K562 (cell line): ENCODE data around the gene FSTL4. TPM values are rescaled to one million over a fixed set of nuclear protein-coding genes. Genes with fewer than 3 reads are reported as not detected.

ENCODE experiments used
- ATAC-seq: fragments of 200-7000 bp; cut with Tn5 transposase; 3 replicates; pipeline ENCODE4 v1.9.1; 2020; ENCODE audit warnings: moderate library complexity
- BruUV-seq: library from RNA; stranded (reverse); fragments of 400-500 nt; replicated peaks from 2 replicates; lab custom pipeline; 2021; lab: Mats Ljungman, UMichigan
- CTCF ChIA-PET: fragments of 300-600 bp; formaldehyde crosslinking; extraction: SDS; loops from one replicate; lab custom pipeline; 2021; ENCODE audit warnings: low intra/inter-chr PET ratio; lab: Yijun Ruan, JAX
- POLR2A ChIA-PET: fragments of 300-600, 350-650 bp; sonication (Branson Sonifier 250); formaldehyde crosslinking; extraction: SDS; loops from one replicate; lab custom pipeline; 2021; ENCODE audit warnings: antibody characterized with exemption, inconsistent platforms; lab: Yijun Ruan, JAX
- DNase-seq, 4 experiments: peaks; one replicate each; pipeline versions ENCODE4 v3.0.0 to v3.0.0-alpha.2; 2011 to 2018; ENCODE audit warnings: low spot score in 3 of 4, mixed read lengths in 3 of 4; ENCODE audit errors: extremely low read depth in 1 of 4
- FAIRE-seq: peaks from 2 replicates; lab custom pipeline; 2011; peaks lifted over from hg19 to GRCh38; lab: Jason Lieb, UNC
- H2AFZ ChIP-seq: 2 replicates; pipeline ENCODE4 v1.6.0; 2011; ENCODE audit warnings: low read depth, low read length, control low read depth, inconsistent platforms
- H3K27ac ChIP-seq: fragments of 200-600 bp; 3 replicates; pipeline ENCODE4 v1.8.0; 2011; ENCODE audit warnings: low read depth, mild to moderate bottlenecking, control low read depth, inconsistent platforms, low read length, moderate library complexity, mixed read lengths; ENCODE audit errors: extremely low read depth
- H3K27me3 ChIP-seq, 2 experiments: fragments of 300-600 bp in 1 of 2; 2 replicates in 1 of 2; 3 replicates in 1 of 2; pipeline versions ENCODE4 v1.6.0 to v1.8.0; 2011; ENCODE audit warnings: inconsistent platforms in 2 of 2, low read length in 2 of 2, mild to moderate bottlenecking in 1 of 2, mixed read lengths in 1 of 2, moderate library complexity in 1 of 2; ENCODE audit not compliant: control insufficient read depth in 2 of 2, insufficient read depth in 2 of 2
- H3K36me3 ChIP-seq: fragments of 300-600 bp; 3 replicates; pipeline ENCODE4 v1.8.0; 2011; ENCODE audit warnings: mild to moderate bottlenecking, low read length, inconsistent platforms; ENCODE audit not compliant: control insufficient read depth, insufficient read depth
- H3K4me1 ChIP-seq, 2 experiments: fragments of 200-600 bp in 1 of 2; replicated peaks in 1 of 2; 2 replicates in 1 of 2; 3 replicates in 1 of 2; pipeline versions ENCODE4 v1.5.1 to v1.8.0; 2011; ENCODE audit warnings: inconsistent platforms in 2 of 2, low read length in 2 of 2, mild to moderate bottlenecking in 1 of 2, mixed read lengths in 1 of 2, moderate library complexity in 1 of 2; ENCODE audit not compliant: control insufficient read depth in 2 of 2, insufficient read depth in 2 of 2
- H3K4me2 ChIP-seq: 2 replicates; pipeline ENCODE4 v1.6.1; 2011; ENCODE audit warnings: low read length, control low read depth, inconsistent platforms, mixed read lengths; ENCODE audit not compliant: insufficient read depth
- H3K4me3 ChIP-seq: fragments of 200-600 bp; sonication (generic), shearing (Covaris generic); 2 replicates; pipeline ENCODE4 v1.5.1; 2016; ENCODE audit warnings: control low read depth, inconsistent platforms
- H3K79me2 ChIP-seq: fragments of 200-600 bp; 3 replicates; pipeline ENCODE4 v1.8.0; 2011; ENCODE audit warnings: low read length, inconsistent platforms; ENCODE audit not compliant: control insufficient read depth, insufficient read depth
- H3K9ac ChIP-seq, 2 experiments: 2 replicates each; pipeline versions ENCODE4 v1.6.0 to v1.6.1; 2011; ENCODE audit warnings: low read depth in 2 of 2, low read length in 2 of 2, control low read depth in 1 of 2, inconsistent platforms in 1 of 2, mild to moderate bottlenecking in 1 of 2, mixed read lengths in 1 of 2; ENCODE audit not compliant: insufficient read depth in 1 of 2
- H3K9me1 ChIP-seq: one replicate; pipeline ENCODE4 v1.6.0; 2011; ENCODE audit warnings: inconsistent platforms, mild to moderate bottlenecking, low read length, moderate library complexity; ENCODE audit not compliant: control insufficient read depth, insufficient read depth
- H3K9me3 ChIP-seq: replicated peaks from 2 replicates; pipeline ENCODE4 v1.5.1; 2011; ENCODE audit warnings: low read depth, low read length, inconsistent platforms; ENCODE audit not compliant: control insufficient read depth, insufficient read depth
- H4K20me1 ChIP-seq: replicated peaks from 2 replicates; pipeline ENCODE4 v1.6.1; 2011; ENCODE audit warnings: low read length, inconsistent platforms, mixed read lengths; ENCODE audit not compliant: control insufficient read depth, insufficient read depth
- ATF7 ChIP-seq: fragments of 450-650 bp; IDR thresholded peaks from 2 replicates; pipeline ENCODE4 v1.7.1; 2014; ENCODE audit warnings: mild to moderate bottlenecking, moderate library complexity
- NR2F6 ChIP-seq: fragments of 450-650 bp; formaldehyde crosslinking; IDR thresholded peaks from 2 replicates; pipeline ENCODE4 v1.4.0; 2020; ENCODE audit warnings: mild to moderate bottlenecking
- ZNF23 ChIP-seq: fragments of 250-450 bp; sonication (Bioruptor Pico); IDR thresholded peaks from 2 replicates; pipeline ENCODE4 v1.4.0; 2020; ENCODE audit warnings: mild to moderate bottlenecking
- ZNF561 ChIP-seq: fragments of 450-650 bp; formaldehyde crosslinking; conservative IDR thresholded peaks from 2 replicates; pipeline ENCODE4 v1.4.0; 2020; ENCODE audit warnings: mild to moderate bottlenecking, moderate library complexity
- ZNF592 ChIP-seq: fragments of 450-650 bp; IDR thresholded peaks from 2 replicates; pipeline ENCODE4 v1.6.1; 2017; ENCODE audit warnings: antibody characterized with exemption, mild to moderate bottlenecking
- WGBS: fragments of 100-300 bp; shearing (Covaris generic); methylation state at CpG from one replicate; pipeline ENCODE4 v1.1.6; 2016; ENCODE audit warnings: low coverage, mixed read lengths; ENCODE audit not compliant: insufficient coverage; ENCODE audit errors: missing lambda C conversion rate; 5-methylcytosine and 5-hydroxymethylcytosine counted together
- in situ Hi-C: fragments of 300-500 bp; cut with MboI; formaldehyde crosslinking; loops from 4 replicates; pipeline ENCODE4 v1.15.0; 2018; ENCODE audit warnings: inconsistent platforms, mixed read lengths
- intact Hi-C: fragments of 100-400 bp; cut with micrococcal nuclease; formaldehyde crosslinking; loops from 2 replicates; pipeline ENCODE4 v1.14.2; 2022
- polyA plus RNA-seq, 8 experiments: library from polyadenylated mRNA; depleted of rRNA in 4 of 8; stranded (reverse) in 5 of 8; unstranded in 3 of 8; fragments of >200 nt; fragmentation: Nextera tagmentation in 2 of 8; fragmentation: Illumina TruSeq in 1 of 8; extraction: Ambion mirVana in 2 of 8; extraction: Trizol in 1 of 8; gene quantifications; 2 replicates each; pipeline versions ENCODE4 v1.2.1 to v1.2.3, GENCODE V29; 2011 to 2014; ENCODE audit warnings: inconsistent platforms in 1 of 8, missing spikeins in 1 of 8
- total RNA-seq, 7 experiments: library from RNA; depleted of rRNA in 6 of 7; stranded (reverse); fragments of >200 nt in 6 of 7; fragmentation: Illumina TruSeq in 2 of 7; extraction: Trizol in 2 of 7; gene quantifications; 2 replicates each; pipeline versions ENCODE4 v1.2.1 to v1.2.3, GENCODE V29; 2011 to 2021; ENCODE audit warnings: low replicate concordance in 1 of 7

FSTL4 gene
- total and polyA plus RNA-seq, 9 of the 15 experiments (the other 6 are each of a cell fraction or from before 2014, with no cell fraction given), result 0.08 to 0.18 (median 0.10) TPM; not detected in 5

- peaks cover 0 to 11% of the 10 kb centered on the region in 2 experiments; a peak in 2 of 5 replicates for H3K27me3 ChIP-seq
- DNase-seq (no peak), ATAC-seq (no peak), FAIRE-seq (no peak)
- H3K9ac ChIP-seq, result no peak overlapping the region
- H3K9me3 ChIP-seq, result no peaks in the 10 kb centered on the region
- H3K4me3 ChIP-seq, result no peak overlapping the region
- intact Hi-C loops (no loop called here), in situ Hi-C loops (no loop called here)
- H3K4me2 ChIP-seq, result no peak overlapping the region
- H3K27ac ChIP-seq, result no peak overlapping the region
- POLR2A ChIA-PET, result no interaction called here
- H3K4me1 ChIP-seq, result no peaks in the 10 kb centered on the region
- no peaks in the 10 kb centered on the region for H3K79me2 ChIP-seq
- H3K9me1 ChIP-seq, result no peaks in the 10 kb centered on the region
- 0 out of 2 replicates have a peak, but pooled peaks cover 3% of the 10 kb centered on the region for H4K20me1 ChIP-seq
- TF ChIP-seq ATF7 (no peak), ZNF561 (no peak), ZNF23 (no peak), NR2F6 (no peak), ZNF592 (no peak)
- CTCF ChIA-PET, result no interaction called here
- H3K36me3 ChIP-seq, result no peaks in the 10 kb centered on the region
- WGBS, result 0% methylated on average over 4 of the region's 4 CpGs
- no TSS peak for BruUV-seq
- no peak overlapping the region for H2AFZ ChIP-seq
Measured at GRCh38 chr5:133639850-133640528, 27.6 kb upstream of the FSTL4 start.
